HG02588 (cell line): Measurements from ENCODE around the gene DOCK4.

Experiments
- ATAC-seq: cut with Tn5 transposase; IDR thresholded peaks from one replicate; pipeline ENCODE4 v1.9.1; 2021; ENCODE audit warnings: mild to moderate bottlenecking, moderate library complexity; ENCODE audit not compliant: unreplicated experiment

DOCK4 gene

DNA sequence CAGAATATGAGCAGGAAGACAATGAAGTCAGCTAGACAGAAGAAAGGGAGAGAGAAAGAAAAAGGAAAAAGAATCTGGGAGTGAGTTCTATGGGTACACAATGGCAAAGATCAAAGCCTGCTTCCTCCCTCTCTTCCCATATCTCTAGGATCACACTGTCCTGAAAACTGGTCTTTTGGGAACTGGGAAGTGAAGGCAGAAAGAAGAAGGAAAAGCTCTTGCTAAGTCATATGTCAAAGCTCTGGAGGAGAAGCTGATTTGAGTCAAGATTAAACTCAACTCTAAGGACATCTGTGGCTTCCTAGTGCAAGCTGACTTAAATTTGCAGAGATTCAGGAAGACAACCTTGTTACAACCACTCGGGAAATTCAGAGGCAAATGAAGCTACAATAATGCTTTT is 147.5 kb downstream of the DOCK4 start:
- ATAC-seq, result no peak

DNA sequence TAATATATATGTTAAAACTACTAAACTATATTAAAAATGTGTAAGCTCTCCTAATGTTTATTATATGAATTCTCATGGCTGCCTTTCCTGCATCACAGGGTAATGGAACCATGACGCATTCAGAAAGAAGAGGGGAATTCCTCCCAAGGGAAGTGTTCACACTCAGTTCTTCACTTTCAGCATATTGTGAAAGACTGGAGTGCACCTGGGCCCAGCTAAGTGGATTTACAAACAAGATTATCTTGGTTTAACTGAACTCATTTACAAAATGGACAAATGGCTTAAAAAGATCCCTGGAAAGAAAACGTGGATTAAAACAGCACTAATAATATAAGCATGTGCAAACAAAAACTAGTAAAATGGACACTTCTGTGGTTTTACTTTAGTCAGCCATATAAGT is 149.8 kb downstream of the DOCK4 start:
- ATAC-seq, result peak; percentile 85

DNA sequence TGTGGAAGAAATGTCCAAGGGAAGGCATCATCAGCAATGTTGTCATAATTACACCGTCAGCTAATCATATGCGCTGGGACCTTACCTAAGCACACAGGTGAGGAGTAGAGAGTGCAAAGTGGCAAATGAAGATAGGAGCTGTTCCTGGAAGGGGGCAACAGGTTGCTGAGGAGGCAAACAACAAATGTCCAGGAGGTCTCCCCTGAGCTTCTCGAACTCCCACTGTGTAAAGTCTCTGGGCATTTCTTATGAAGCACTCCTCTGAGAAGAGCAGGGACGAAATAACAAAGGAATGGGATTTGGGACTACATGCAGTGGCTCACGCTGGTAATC is 152.5 kb downstream of the DOCK4 start:
- no peak for ATAC-seq

DNA sequence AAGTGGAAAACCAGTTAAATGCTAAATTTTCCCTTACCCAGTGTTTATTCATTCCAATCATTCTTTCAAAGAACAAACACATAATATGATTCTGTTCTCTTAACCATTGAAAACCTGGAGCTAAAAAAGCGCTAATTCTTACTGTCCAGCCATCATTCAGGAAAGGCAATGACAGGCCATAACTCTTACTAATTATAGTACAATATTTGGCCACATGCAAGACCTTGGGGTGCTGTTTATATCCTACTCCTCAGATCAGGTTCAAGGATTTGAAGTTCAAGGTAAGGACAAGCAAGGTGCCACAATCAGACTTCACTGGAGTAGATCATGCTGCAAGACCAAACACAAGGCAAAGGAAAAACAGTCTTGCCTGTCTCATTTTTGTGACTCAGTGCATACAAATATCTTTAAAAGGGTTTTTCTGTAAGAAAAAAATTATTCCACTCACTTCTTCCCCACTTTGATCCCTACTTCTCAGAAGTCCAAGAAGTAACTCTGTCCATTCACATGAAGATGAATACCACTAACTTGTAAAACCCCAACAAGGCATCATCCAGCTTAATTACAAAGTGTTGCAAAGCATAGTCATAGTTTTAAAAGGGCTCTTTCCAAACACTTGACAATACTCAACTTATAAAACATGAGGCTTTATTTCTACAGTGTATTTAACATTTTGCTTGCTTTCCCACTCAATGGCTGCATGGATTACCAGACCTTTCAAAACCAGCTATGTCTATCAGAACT is 153.0 kb downstream of the DOCK4 start:
- ATAC-seq, result no peak

DNA sequence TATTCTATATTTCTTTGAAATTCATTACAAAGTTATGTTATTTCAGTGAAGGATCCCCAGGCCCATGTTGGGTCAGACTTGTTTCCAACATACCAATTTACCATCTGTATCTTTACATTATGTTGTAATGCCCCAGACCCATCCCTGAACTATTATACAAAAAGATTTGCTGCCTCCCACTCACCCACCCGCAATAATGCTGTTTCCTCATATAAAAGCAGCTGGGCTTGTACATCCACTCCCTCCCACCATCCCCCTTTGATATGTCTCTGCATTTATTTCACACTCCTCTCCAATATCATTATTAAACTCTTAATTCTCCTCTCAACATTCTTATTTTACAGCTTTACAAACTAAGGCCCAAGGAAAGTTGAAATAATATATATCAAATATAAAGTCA is 153.7 kb downstream of the DOCK4 start:
- no peak for ATAC-seq

DNA sequence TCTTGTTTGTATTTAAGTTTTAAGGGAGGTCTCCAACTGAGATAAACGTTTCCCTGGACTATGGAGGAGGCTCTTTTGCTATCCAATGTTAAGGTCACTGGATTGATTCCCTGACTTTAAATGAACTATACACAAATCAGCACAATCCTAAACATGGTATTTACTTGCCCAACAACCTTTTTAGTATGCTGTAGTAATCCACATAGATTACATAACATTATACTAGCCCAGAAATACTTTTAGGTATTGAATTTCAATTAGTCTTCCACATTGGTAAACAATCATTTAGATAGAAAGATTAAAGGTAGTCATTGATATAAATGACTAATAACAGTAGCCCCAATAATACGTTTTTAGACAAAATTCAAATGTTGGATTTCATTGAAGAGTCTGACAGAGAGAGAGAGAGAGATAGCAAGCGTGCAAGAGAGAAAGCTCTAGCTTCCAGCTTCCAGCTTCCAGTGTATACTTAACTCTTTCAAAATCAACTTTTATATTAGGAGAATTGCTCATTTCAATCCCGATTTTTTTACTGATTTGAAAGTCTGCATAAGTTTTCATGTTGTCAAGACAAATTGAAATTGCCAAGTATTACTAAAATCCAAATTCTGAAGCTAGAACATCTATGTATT is 155.8 kb downstream of the DOCK4 start:
- ATAC-seq, result no peak

DNA sequence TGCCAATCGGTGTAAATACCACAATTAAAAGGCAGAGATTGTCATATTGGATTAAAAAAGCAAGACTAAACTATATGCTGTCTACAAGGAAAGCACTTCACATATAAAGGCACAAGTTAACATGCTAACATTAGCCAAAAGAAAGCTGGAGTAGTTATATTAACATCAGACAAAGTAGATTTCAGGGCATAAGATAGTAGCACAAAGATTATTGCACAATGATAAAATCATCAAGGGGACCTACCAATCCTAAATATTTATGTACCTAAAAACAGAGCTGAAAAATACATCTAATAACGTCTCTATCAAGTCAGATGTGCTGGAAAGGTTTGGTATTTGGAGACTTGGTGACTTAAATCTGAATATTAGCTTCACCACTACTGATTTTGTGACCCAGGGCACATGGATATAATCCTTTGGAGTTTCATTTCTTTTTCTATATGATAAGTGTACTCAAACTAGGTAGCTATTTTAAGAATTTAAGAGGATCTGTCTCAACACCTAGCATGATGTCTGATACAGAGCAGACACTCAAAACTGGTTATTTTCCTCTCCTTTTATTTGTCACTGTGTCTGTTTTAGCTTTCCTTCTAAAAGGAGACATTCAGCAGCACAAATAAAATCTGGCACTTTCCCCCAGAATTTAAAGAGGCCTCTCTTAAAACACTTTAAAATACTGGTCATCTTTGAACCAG is 156.5 kb downstream of the DOCK4 start:
- no peak for ATAC-seq

DNA sequence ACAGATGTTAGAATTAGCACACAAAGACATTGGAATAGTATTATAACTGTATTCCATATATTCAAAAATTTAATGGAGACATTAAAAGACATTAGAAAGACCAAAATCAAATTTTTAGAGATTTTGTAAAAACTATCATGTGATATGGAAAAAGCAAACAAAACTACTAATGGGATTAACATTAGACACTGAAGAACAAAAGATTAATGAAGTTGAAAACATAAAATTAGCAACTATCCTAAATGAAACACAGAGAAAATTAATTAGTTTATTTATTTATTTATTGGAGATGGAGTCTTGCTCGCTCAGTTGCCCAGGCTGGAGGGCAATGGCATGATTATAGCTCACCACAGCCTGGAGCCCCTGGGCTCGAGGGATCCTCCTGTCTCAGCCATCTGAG is 158.8 kb downstream of the DOCK4 start:
- no peak for ATAC-seq

DNA sequence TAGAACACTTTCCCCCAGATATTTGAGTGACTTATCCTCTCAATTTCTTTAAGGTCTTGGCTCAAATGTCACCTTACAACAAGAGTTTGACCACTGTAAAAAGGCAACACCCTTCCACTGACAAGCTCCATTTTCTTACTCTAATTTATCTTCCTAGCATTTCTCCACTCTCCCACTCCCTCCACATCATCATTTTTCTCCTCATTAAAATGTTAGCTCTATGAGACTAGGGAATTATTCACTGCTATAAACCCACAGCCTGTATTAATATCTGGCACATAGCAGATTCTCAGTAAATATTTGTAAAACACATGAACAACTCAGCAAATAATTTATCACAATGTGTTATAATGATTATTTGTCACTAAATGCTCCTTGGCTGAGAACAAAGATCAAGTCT is 161.0 kb downstream of the DOCK4 start:
- no peak for ATAC-seq

DNA sequence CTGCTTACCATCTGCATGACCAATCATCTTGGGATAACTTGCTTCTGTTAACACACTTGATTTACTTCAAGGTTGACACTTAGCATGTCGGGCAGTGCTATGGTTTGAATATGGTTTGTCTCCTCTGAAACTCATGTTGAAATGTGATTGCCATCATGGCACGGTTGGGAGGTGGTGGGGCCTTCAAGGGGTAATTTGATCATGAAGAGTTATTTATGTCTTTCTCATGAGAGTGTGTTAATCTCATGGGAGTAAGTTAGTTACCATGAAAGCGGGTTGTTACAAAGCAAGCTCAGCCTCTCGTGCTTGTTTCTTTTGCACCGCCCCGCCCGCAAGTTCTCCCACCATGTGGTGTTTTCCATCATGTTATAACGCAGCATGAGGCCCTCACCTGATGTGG is 163.6 kb downstream of the DOCK4 start:
- ATAC-seq, result no peak

DNA sequence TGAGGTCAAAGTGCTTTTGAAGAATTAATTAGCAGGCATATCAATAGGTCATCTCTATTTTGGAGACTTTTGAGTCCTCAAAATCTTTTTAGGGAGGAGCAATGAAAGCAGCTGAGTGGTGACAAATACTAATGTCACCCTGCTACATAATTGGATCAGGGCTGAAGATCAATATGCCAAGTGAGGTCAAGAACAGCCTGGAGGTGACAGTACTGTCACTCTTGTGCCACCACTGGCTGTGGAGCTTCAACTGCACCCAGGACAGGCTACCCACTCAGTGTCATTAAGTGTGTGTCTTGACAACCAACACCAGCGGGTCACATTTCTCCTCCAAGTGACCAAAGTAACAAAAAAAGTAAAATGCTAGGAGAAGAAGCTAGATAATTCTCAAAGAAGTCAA is 167.8 kb downstream of the DOCK4 start:
- ATAC-seq, result no peak

DNA sequence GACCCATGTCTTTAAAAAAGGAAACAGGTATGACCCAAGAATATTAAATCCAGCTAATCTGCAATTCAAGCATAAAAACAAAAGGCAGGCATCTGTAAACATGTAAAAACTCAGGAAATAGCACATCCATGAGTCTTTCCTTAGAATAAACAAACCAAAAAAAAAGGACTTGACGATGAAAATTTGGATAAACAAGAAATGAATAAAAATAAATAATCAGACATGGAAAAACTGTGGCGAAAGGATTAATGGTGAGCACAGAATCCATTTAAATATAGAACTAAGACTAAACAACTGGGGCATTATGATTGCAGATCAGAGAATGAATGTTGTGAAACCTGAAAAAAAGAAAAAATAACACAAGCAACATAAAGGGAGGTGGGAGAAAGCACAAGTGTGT is 170.1 kb downstream of the DOCK4 start:
- ATAC-seq, result no peak

DNA sequence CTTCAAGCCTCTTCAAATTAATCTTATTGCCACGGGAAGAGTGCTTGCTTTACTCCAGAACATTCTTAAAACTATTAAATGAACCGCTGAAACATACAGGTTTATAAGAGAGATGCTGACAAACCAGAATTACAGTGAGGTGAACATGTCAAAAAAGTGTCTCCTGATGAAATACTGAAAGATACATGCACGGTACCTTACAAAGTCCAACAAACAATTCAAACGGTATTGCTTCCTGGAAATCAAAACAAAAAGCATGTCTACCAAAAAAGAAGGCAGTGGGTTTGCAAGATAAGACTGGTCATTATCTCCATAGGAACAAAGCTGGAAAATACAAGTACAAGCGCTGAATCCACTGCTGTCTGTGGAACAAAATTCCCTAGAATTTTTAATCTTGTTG is 174.5 kb downstream of the DOCK4 start:
- no peak for ATAC-seq

DNA sequence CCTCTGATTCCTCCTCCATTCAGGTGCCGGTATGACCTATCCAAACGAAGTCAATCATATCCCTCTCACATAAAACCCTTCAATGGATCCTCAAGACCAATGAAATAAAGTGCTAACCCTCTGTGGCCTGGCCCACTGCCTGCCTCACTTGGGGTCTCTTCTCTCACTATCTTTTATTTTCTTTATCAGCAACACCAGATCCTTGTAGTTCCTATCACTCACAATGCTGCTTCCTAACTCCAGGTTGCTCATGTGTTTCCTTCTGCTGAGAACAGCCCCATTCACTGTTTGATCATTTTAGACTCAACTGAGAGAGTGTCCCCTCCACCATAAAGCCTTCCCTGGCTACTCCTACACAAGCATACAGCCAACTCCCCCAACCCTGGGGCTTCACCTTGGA is 180.6 kb downstream of the DOCK4 start:
- ATAC-seq, result no peak

DNA sequence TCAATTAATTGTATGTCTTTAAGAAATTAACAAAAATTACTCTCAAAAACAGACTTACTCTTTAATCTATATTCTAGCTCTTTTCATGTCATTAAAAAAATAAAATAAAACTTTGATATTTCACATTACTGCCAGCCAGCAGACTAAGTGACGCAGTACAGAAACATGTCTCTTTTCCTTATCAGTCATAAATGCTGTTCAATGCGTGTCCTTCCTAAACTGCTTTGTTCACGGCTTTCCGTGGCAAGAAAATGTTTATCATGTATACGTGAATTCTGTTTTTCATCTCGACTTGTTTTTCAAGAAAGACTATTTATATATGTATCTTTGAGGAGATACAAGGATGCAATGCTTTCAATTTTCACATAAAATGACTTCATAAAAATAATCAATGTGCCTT is 182.4 kb downstream of the DOCK4 start:
- no peak for ATAC-seq

DNA sequence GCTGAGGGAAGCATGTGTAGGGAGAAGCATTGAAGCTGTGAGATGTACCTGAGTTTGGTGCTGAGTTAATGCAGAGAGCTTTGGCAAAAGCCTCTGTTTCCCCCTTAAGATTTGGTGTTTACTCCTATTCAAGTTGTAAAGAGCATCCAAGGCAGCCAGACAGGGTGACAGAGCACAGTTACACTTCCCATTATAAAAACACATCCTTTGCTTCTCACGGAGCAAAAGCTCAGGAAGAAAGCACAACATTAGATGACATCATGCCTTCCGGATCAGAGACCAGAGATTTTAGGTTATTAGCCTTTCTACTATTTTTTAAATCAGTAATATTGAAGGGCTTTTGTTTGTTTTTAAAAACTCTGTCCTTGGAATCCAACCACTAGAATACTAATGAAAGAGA is 182.9 kb downstream of the DOCK4 start:
- no peak for ATAC-seq

DNA sequence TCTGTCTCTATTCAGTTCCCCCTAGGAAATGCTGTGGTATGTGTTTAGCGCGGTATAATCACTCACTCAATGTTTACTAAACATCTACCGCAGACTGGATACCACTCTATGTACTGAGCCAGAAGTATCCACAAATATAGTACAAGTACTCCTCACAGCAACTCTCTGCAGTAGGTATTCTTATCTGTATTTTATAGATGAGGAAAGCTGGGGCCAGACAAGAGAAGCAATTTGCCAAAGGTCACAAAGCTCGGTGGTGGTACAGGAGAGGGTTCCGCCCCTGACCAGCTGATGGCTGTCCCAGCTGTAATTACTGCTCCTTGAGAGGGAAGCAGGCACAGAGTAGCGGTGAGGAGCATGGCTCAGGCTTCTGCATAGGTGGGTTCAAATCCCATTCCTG is 184.1 kb downstream of the DOCK4 start:
- ATAC-seq, result no peak

DNA sequence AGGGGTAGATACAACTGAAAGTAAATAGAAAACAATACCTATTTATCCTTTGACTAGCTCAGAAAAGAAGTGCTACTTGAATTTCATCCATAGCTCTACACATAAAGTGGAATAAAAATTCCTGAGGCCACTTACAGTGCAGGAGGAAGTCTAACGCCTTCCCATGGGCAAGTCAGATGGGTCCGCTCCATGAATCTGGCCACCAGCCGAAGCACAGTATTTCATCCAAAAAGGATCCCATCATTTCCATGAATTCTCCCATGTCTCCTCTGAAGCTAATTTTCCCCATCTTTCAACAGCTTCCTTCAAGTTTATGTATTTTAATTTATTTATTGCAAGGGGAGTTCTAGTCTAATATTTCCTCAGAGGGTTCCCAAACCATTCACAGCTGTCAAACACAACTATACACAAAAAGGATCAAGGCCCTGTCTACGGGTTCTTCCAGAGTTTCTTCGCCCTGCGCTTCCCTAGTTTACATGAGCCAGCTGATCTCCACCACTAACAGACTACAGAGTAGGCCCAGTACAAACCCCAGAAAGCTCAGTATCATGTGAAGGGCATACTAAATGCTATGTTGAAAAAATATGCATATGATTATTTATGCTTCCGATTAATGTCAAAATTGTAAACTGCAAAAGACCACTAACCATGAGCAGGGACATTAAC is 184.7 kb downstream of the DOCK4 start:
- no peak for ATAC-seq

DNA sequence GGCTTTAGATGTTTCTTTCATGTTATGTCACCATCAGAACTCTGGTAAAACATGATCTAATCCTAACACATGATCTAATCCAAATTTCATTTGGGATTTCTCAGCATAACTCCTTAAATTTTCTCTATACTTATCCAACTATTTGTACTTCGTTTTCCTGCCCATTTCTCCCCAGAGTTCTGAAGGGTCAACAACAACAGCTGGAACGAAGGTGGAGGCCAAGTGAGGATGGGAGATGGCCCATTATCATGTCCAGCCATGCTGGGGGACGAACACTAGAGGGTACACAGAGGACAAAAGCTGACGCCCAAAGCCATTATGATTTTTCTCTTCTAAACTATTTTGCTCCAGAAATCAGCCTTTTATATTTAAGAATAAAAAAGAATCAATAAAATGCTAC is 185.4 kb downstream of the DOCK4 start:
- no peak for ATAC-seq

DNA sequence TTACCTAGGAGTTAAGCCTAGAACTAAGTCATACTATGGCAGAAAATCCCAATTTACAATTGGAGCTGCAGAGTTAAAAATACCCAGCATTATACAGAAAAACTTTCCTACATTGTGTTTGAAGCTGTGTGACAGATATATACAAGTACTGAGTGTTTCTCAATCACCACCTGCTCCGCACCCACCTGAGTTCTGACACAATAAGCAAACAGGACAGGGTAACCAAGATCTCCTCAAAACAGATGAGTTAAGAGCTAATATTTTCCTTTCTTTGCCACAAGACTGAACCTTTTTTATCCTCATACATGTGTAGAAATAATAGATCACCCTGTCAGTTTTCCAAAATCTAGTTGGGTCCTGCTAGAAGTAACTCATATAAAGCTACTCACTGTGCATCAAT is 186.3 kb downstream of the DOCK4 start:
- ATAC-seq, result no peak

DNA sequence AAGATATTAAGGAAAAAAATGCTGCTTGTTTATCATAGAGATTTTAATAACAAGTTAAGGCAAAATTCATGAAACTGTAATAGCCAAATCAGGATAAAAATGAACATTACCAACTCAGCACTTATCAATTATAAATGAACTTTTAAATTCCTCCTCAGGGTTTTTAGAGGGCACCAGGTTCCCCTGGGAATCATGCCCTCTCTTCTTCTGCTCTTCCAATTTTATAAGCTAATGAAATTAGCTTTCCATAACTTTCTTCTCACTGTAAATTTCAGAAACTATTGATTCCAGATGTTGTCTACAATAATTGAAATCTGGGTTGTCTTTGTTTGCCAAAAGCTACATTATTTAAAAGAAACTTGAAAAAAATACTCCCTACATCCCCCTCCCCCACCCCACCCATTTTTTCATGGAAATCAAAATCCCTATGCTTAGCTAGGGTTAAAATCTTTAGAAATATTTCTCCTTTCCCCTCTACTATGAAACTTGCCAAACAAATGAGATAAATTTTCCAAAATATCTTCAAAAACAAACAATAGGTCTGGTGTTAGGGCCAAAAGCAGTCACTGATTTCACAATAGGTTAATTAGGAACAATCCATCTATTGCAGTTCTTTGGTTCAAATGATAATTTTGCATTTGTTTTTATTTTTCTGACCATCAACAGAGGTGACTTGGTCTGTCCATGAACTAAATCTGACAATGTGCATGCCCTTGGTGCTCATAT is 187.7 kb downstream of the DOCK4 start:
- no peak for ATAC-seq
